Suprapubic skin (tissue), 4 donors: ENCODE results near the gene CCDC85C. TPM values are rescaled to one million over a fixed set of nuclear protein-coding genes. Genes with fewer than 3 reads are reported as not detected.

Experiments used
- DNase-seq, 2 donors: peaks; one replicate each; pipeline ENCODE4 v3.0.0-alpha.2; 2019; ENCODE audit warnings: low spot score in 2 of 2
- H3K27ac ChIP-seq: fragments of 200-600 bp; sonication (generic); one replicate; pipeline ENCODE4 v1.5.1; 2019
- H3K27me3 ChIP-seq: fragments of 200-600 bp; sonication (generic); one replicate; pipeline ENCODE4 v1.5.1; 2019
- H3K36me3 ChIP-seq: fragments of 200-600 bp; sonication (generic); one replicate; pipeline ENCODE4 v1.5.1; 2019
- H3K4me1 ChIP-seq: fragments of 200-600 bp; sonication (generic); one replicate; pipeline ENCODE4 v1.5.1; 2019
- H3K4me3 ChIP-seq: fragments of 200-600 bp; sonication (generic); one replicate; pipeline ENCODE4 v1.5.1; 2019; ENCODE audit warnings: mild to moderate bottlenecking
- H3K9me3 ChIP-seq: fragments of 200-600 bp; sonication (generic); one replicate; pipeline ENCODE4 v1.5.1; 2019
- EP300 ChIP-seq: sonication (generic); formaldehyde crosslinking; IDR thresholded peaks from one replicate; pipeline ENCODE4 v1.6.1; 2017; ENCODE audit warnings: antibody characterized with exemption
- POLR2A ChIP-seq, 2 donors: fragments of 450-650 bp; IDR thresholded peaks; one replicate each; pipeline ENCODE4 v1.6.1; 2017; ENCODE audit warnings: antibody characterized with exemption in 2 of 2, mild to moderate bottlenecking in 2 of 2, moderate library complexity in 2 of 2
- POLR2AphosphoS5 ChIP-seq, 3 donors: sonication (generic); formaldehyde crosslinking; IDR thresholded peaks; one replicate each; pipeline ENCODE4 v1.6.1; 2017; ENCODE audit warnings: antibody characterized with exemption in 3 of 3
- WGBS: methylation state at CpG from one replicate; pipeline ENCODE4 v1.1.5; 2018; 5-methylcytosine and 5-hydroxymethylcytosine counted together
- total RNA-seq, 4 donors: library from RNA; depleted of rRNA; stranded (reverse); fragments of >200 nt; gene quantifications; one replicate each; pipeline ENCODE4 v1.1.0, GENCODE V29; 2016
- TF ChIP-seq, protein P1 (sequence below), 2 donors: fragments of 200-600 bp in 1 of 2; fragments of 450-650 bp in 1 of 2; sonication (generic) in 1 of 2; IDR thresholded peaks; one replicate each; pipeline ENCODE4 v1.5.1; 2016 to 2019; ENCODE audit warnings: antibody characterized with exemption in 2 of 2, mild to moderate bottlenecking in 1 of 2, moderate library complexity in 1 of 2

The CCDC85C gene
- total RNA-seq, 4 donors from 2014 or later = 18.8 to 53.2 (median 48.0) TPM

DNA sequence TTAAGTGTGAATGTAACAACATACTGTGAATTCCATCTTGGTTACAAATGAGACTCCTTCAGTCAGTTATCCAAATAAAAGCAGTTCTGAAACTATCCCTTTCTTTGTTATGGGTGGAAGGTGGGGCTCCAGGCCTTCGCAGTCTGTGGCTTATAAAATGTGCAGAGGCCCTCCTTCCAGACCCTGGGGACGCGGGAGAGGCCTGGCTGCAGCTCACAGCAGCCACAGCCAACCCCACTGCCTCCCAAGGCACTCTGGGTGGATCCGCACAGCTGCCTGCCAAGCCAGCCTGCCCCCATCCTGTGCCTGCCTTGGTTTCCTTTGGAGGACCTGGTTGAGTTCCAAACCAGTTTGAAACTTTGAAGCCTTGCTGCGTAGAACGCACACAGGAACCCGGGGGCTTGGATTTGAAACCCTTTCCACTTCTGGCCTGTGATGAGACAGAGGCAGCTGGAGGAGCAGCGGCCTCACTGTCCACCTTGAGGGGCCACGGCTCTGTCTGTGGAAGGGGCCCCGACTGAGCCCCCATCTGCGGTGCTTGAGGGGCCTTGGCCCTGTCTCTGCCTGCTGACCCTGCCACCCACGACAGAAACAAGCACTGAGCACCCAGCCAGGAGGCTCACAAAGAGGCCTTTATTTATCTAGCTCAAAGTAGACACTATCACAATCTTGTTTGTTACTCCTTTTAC lies 92.4 kb downstream of the CCDC85C start:
- Histone ChIP-seq H3K4me1 (peaks cover 11% of the 10 kb centered on the region), H3K27ac (no peak overlapping the region), H3K4me3 (no peak overlapping the region), H3K27me3 (no peaks in the 10 kb centered on the region), H3K9me3 (no peaks in the 10 kb centered on the region), H3K36me3 (peaks cover 84% of the 10 kb centered on the region)
- WGBS = 63% methylated on average over 8 of the region's 12 CpGs
- no peak for TF ChIP-seq EP300
- TF ChIP-seq, protein P1, sequence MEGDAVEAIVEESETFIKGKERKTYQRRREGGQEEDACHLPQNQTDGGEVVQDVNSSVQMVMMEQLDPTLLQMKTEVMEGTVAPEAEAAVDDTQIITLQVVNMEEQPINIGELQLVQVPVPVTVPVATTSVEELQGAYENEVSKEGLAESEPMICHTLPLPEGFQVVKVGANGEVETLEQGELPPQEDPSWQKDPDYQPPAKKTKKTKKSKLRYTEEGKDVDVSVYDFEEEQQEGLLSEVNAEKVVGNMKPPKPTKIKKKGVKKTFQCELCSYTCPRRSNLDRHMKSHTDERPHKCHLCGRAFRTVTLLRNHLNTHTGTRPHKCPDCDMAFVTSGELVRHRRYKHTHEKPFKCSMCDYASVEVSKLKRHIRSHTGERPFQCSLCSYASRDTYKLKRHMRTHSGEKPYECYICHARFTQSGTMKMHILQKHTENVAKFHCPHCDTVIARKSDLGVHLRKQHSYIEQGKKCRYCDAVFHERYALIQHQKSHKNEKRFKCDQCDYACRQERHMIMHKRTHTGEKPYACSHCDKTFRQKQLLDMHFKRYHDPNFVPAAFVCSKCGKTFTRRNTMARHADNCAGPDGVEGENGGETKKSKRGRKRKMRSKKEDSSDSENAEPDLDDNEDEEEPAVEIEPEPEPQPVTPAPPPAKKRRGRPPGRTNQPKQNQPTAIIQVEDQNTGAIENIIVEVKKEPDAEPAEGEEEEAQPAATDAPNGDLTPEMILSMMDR (IDR thresholded peaks at IDR 0.05) = no peak
- TF ChIP-seq POLR2A (IDR thresholded peaks at IDR 0.05) = no peak
- no peak for TF ChIP-seq POLR2AphosphoS5 (IDR thresholded peaks at IDR 0.05)
- no peak for DNase-seq

DNA sequence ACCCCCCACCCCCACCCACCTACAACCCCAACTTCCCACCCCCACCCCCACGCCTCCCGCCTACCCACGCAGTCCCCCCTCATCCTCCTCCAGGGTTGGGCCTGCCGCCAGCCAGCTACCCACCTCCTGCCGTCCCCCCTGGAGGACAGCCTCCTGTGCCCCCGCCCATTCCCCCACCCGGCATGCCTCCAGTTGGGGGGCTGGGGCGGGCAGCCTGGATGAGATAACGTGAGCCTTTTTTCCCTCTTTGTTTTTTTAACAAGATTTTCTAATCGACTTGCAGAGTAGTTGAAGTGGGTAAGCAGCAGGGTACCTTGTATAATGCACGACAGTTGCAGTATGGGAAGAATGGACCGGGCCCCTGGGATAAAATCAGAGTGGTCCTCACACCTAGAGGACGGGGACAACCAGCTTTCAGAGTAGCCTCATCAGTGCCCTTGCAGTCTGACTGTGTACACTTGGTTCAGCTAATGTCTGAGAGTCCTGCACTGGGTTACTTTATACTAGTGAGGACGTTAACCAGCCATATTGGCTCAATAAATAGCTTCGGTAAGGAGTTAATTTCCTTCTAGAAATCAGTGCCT lies 93.4 kb downstream of the CCDC85C start:
- Histone ChIP-seq H3K4me1 (peaks cover 11% of the 10 kb centered on the region), H3K4me3 (no peak overlapping the region), H3K9me3 (no peaks in the 10 kb centered on the region), H3K27me3 (no peaks in the 10 kb centered on the region), H3K27ac (no peak overlapping the region), H3K36me3 (peaks cover 93% of the 10 kb centered on the region)
- WGBS = 78% methylated on average over 8 of the region's 15 CpGs
- no peak for DNase-seq
- TF ChIP-seq, protein P1 (IDR thresholded peaks at IDR 0.05) = no peak
- TF ChIP-seq EP300 = no peak

DNA sequence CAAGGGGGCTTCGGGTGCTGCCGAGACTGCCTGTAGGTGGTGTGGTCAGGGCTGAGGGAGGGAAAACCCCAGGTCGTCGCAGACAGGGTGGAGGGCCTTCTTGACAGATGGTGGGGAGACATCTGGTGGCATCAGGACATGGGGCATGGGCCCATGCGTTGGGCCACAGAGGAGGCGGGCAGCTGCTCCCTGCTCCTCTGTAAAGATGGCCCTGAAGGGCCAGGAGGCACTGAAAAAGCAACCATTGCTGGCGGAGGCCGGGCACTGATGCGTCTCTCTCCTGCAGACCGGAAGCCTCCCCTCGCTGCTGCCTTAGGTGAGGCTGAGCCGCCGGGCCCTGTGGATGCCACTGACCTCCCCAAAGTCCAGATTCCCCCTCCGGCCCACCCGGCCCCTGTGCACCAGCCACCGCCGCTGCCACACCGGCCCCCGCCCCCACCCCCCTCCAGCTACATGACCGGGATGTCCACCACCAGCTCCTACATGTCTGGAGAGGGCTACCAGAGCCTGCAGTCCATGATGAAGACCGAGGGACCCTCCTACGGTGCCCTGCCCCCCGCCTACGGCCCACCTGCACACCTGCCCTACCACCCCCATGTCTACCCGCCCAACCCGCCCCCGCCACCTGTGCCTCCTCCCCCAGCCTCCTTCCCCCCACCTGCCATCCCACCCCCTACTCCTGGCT lies 94.0 kb downstream of the CCDC85C start:
- no peak overlapping the region for H3K27ac ChIP-seq
- H3K36me3 ChIP-seq = peaks cover 96% of the 10 kb centered on the region
- 90% methylated on average over 15 of the region's 27 CpGs for WGBS
- H3K4me3 ChIP-seq = no peak overlapping the region
- H3K27me3 ChIP-seq = no peaks in the 10 kb centered on the region
- H3K9me3 ChIP-seq = no peaks in the 10 kb centered on the region
- peaks cover 11% of the 10 kb centered on the region for H3K4me1 ChIP-seq
- TF ChIP-seq POLR2AphosphoS5 (IDR thresholded peaks at IDR 0.05) (no peak), EP300 (no peak), POLR2A (IDR thresholded peaks at IDR 0.05) (no peak)
- TF ChIP-seq, protein P1 (IDR thresholded peaks at IDR 0.05) = no peak
- peak in 1 of 2 donors; percentile 76 for DNase-seq

DNA sequence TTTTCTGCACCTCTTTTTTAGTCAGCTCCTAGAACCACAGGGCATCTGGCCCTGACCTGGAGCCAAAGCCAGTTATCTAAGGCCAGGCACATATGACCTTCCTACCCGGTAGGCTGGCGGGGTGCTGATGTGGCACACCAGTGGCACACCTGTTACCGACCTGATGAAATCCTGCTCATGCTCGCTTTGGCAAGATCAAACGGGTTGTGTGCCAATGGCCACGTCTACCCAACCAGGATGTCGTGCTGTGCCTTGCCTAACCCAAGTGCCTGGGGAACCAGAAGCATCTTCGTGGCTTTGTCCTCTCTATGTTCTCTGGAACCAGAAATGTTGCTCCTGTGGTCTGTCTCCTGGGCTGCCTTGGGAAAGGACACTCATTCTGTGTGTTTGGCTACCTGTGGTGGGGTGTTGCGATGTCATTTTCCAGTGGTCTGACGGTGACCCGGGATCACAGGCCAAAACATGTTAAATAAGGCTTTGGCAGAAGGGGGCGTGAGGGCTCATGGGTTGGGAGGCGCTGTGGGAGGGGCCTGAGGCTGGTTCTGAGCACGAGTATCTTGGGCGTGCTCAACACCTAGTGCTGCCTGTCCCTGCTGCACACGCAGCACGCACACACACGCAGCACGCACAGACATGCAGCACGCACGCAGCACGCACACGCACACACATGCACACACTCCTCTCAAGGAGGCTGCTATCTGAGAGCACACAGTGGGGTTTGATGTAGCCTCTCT lies 94.9 kb downstream of the CCDC85C start:
- no peaks in the 10 kb centered on the region for H3K27me3 ChIP-seq
- peak overlapping the region; percentile 2 for H3K27ac ChIP-seq
- H3K4me1 ChIP-seq = peaks cover 11% of the 10 kb centered on the region
- WGBS = 50% methylated on average over 13 of the region's 23 CpGs
- H3K4me3 ChIP-seq = no peak overlapping the region
- no peaks in the 10 kb centered on the region for H3K9me3 ChIP-seq
- peak in 1 of 2 donors; percentile 58 for DNase-seq
- peaks cover 96% of the 10 kb centered on the region for H3K36me3 ChIP-seq
- TF ChIP-seq POLR2AphosphoS5 (IDR thresholded peaks at IDR 0.05) = peak in 1 of 3 donors; percentile 44
- TF ChIP-seq, protein P1 (IDR thresholded peaks at IDR 0.05) = no peak
- no peak for TF ChIP-seq EP300
